GM21447 (cell line): ENCODE measurements around the gene ST3GAL4.

Experiments used
- ATAC-seq: cut with Tn5 transposase; IDR thresholded peaks from one replicate; pipeline ENCODE4 v1.9.1; 2021; ENCODE audit not compliant: unreplicated experiment

The ST3GAL4 gene

DNA sequence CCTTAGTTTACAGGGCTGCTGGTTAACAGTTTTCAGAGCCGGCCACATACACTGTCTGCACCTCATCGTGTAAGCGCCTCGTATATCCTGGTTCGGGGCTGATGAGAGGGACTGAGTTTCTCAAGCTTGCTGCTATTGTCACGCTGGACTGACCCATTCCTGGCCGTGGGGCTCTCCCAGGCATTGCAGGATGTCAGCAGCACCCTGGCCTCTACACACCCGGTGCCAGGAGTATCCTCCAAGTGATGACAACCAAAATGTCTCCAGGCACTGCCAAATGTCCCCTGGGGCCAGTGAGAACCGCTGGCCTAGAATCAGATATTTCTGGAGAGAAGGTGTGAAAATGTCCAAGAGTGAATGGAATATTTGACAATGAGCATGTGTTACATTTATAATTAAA is 82.8 kb downstream of the ST3GAL4 start:
- ATAC-seq = no peak

DNA sequence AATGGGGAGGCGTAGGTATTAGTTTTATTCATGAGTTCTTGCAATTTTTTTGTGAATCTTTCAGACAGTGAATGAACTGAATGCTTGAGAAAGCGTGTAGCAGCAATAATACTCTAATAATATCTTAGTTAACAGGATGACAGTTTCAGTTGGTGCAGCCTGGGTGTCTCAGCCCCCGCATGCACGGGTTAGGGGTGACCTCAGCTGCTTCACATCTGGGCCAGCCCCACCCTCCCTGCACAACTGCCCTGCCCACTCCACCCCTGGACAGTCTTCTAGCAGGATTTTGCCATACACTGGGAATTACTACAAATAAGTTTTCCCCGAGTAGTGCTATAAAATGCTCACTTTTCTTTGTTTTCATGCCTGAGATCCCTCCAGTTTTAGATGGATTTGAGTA is 83.2 kb downstream of the ST3GAL4 start:
- no peak for ATAC-seq

DNA sequence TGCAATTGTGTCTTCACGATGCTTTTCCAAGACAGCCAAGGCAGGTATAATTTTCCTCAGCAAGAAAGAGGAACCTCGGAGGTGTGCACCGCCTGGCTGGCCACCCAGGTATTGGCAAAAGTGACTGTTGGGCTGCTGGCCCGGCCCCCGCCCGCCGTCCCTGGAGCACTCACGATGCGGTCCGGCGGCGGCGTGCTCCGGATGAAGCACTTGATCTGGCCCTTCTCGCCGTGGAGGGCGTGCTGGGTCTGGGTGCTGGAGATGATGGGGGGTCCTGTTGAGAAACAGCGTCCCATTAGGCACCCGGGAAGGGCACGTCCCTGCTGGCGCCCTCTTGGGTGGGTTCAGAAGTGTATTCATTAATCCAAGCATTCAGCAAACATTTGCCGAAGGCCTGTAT is 84.8 kb downstream of the ST3GAL4 start:
- no peak for ATAC-seq

DNA sequence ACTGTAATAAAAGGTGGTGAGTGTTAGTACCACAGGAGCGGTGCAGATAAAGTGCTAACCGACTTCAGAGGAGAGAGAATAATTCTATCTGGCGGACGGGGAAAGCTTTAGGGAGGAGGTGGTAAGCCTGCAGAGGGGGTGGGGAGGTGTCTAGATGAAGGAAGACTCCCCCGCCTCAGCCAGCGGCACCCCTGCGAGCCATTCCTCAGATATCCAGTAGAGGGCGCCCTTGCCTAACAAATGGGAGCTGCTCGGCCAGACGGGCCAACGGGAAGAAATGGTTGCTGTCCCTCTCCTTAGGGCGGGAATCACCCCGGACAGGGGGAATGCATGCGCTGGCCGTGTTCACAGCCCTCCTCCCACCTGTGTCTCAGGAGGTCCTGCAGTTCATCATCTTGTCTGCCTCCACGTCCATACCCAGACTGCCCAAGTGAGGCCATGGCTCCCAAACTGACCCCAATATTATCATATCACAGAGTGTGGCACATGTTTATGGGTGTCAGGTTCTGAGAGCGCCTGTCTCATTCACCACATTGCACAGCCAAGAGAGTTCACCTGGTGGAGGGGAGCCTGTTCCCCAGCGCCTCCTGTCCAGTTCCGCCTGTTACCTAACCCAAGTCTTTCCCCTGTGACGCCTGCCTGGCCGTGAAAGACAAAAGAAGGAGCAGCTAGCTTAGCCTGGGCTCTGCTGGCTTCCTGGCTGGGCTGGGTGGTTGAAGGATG is 85.5 kb downstream of the ST3GAL4 start:
- no peak for ATAC-seq

DNA sequence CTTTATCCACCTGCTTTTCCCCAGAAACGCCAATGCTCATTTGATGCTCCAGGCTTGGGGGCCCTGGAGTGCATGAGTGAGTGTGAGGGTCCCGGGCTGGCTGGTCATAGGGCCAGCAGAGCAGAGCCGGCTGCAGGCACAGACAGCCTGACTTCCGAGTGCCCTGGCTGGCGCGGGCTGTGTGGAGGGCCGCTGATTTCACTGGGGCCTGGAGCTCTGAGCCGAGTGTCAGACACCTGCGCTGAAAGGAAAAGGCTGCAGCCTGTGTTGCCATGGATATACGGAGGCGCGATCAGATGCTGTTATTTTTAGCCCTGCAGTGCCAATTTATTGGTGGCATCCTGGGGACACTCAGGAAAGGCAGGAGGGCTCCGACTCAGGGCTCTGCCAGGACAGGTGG is 87.6 kb downstream of the ST3GAL4 start:
- no peak for ATAC-seq

DNA sequence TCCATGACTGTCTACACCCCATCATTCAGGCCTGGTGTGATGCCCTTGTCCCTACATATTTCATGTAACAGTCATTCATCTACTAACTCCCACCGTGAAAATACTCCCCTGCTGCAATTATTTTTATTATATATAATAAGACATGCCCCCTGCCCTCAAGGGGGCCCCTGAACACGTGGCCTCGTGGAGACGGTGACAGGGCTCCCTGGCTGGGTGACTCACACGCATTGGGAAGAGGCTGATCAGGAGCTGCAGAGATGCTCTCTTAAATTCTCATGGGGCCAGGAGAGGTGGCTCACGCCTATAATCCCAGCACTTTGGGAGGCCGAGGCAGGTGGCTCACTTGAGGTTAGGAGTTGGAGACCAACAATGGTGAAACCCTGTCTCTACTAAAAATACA is 88.6 kb downstream of the ST3GAL4 start:
- ATAC-seq = no peak

DNA sequence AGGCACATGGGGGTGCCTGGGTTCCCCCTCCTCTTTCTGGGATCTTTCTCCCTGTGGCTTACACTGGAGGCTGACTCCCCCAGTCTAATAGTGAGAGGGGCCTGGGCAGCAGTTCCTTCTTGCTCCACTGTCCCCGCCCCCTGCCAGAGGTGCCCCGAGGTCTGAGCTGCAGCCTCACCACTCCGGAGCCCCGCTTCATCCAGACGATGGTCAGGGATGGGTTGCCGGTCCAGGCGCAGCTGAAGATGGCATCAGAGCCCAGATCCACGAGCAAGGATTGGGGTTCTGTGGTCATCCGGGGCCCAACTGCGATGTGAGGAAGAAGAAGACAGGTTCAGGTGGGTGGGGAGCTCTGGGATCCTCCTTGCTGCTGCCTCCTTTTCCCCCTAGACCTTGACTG is 91.1 kb downstream of the ST3GAL4 start:
- no peak for ATAC-seq

DNA sequence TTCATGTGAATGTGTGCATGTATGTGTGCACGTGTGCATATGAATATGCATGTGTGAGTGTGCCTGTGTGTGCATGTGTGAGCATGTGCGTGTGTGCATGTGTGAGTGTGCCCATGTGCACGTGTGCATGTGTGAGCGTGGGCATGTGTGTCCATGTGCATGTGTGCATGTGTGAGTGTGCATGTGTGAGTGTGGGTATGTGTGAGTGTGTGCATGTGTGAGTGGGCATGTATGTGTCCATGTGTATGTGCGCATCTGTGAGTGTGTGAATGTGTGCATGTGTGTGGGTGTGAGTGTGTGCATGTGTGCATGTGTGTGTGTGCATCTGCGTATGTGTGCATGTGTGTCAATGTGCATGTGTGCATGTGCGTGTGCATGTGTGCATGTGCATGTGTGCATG is 94.7 kb downstream of the ST3GAL4 start:
- ATAC-seq = no peak

DNA sequence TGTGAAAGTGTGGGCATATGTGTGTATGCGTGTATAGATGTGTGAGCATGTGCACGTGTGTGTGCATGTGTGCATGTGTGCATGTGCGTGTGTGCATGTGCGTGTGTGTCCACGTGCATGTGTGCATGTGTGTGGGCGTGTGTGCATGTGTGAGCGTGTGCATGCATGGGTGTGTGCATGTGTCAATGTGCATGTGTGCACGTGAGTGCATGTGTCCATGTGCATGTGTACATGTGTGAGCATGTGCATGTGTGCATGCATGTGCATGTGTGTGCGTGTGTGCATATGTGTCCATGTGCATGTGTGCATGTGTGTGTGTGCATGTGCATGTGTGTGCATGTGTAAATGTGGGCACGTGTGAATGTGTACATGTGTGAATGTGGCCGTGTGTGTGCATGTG is 95.3 kb downstream of the ST3GAL4 start:
- ATAC-seq = no peak

GRCh38 chr11:126451211-126451802 is 95.8 kb downstream of the ST3GAL4 start:
- no peak for ATAC-seq

DNA sequence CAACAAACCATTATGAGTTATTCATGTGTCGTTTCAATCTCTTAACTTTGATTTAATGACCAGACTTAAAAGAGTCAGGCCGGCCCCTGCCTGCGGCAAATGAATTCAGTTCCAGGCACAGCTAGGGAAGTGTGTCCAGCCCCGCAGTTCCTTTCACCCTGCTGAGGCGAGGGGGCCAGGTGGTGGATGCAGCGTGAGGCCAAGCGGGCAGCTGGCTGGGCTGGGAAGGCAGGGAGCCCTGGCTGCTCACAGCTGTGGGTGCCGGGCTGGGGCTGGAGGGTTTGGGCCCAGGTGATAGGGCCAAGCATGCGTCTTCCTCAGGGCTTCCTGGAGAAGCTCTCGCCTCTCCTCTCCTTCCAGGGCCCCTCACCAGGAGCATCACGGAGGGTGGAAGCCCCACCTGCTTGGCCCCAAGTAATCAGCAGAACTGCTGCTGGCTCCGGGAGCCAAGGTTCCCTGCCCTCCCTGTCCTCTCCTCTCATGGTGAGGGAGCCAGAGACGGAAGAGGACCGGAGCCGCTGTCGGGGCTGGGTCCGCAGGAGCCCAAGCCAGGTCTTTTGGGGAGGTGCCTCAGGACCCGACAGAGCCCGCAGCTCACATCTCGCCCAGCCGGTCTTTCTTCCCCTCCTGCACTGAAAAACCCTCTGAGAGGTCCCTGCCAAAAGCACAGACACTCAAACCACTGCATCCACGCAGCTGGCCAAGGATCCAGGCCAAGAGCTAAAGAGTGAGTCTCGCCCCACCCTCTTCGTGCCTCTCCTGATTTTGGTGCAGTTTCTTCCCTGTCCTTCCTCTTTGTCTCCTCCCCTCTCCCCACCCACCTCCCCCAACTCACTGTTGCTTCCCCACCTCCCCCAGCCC is 97.0 kb downstream of the ST3GAL4 start:
- ATAC-seq = no peak

DNA sequence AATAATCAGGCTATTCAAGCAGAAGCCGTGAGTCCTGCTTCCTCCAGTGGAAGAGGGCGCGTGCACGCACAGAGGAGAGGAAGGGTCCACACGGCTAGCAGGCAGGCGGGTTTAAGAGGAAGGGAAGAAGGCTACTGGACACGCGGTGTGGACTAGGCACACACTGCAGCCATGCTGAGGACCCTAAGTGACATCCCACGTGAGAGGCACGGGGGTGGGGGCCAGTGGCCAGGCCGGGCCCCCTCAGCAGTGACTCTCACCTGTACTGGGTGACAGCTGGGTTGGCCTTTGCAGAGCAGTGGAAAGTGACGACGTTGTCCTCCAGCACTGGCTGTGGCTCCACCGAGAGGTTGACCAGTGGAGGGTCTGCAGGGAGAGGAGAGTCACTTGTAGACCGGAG is 100.6 kb downstream of the ST3GAL4 start:
- no peak for ATAC-seq

- ATAC-seq = no peak
Measured at GRCh38 chr11:126456783-126457542, 101.5 kb downstream of the ST3GAL4 start.

- ATAC-seq = no peak
Measured at GRCh38 chr11:126457817-126458216, 102.3 kb downstream of the ST3GAL4 start.

GRCh38 chr11:126459691-126460281 is 104.3 kb downstream of the ST3GAL4 start:
- no peak for ATAC-seq

DNA sequence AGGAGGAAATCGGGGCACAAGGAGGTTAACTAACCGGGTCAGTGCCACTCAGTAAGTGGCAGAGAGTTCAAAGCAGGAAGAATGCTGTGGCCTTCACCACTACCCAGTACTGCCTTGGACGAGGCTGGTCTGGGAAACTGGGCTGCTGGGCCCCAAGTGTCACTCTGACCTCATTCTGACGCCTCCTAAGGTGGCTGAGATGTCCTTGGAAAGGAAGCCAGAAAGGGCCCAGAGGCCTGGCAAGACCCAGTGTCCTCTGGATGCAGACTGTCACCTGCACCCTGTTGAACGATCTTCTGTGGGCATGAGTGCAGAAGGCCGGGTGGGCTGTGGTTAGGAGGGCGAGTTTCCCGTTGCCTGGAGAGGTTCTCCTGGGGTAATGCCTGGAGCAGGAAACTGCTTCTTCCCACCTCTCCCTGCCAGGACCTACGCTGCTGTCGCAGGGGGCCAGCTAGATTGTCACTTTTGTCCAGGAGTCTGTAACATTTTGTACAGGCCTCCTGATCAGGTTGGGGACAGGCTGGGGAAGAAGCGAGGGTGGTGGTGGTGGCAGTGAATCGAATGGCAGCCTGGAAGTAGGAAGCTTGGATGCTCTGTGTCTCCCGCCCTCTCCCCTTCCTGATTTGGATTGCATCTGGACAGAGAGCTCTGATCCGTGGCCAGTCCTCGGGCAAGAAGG is 105.1 kb downstream of the ST3GAL4 start:
- no peak for ATAC-seq

DNA sequence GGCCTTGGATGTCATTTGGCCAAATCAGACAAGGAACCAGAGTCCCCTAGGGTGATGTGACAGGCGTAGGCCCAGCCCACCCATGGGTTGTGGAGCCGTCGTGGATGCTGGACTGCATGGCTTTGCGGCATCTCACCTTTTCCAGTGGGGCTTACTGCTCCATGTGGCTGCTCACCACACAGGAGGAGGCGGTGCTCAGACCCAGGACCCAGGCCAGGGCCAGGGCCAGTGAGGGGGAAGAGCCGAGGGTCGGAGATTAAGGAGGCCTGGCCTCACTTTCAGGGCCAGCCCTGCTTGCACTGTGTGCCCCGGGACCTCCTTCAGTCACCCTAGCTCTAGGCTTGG is 105.6 kb downstream of the ST3GAL4 start:
- ATAC-seq = no peak

DNA sequence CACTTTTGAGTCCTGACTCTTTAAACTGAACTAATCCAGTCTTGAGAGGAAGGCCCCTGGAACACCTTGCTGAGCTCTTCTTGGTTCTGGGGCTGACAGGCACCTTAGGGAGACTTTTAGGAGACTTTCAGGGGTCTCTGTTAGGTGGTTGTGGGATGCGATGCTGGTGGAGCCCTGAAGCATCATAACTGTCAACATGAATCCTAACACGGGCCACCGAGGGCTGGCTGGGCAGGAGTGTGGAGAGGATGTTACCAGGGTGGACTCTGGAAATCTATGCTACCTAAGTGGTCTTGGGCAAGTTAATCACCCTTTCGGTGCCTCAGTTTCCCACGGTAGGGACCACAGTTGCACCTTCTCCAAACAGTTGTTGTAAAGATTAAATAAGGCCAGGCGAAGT is 106.5 kb downstream of the ST3GAL4 start:
- no peak for ATAC-seq

- no peak for ATAC-seq
Measured at GRCh38 chr11:126462422-126462821, 106.9 kb downstream of the ST3GAL4 start.
